SH-SY5Y (cell line): ENCODE measurements around the gene SURF6.

Source experiments
- GATA2 ChIP-seq: IDR thresholded peaks from 2 replicates; pipeline ENCODE4 v1.6.1; 2011; ENCODE audit warnings: mild to moderate bottlenecking, low read depth, low read length
- GATA3 ChIP-seq: IDR thresholded peaks from 2 replicates; pipeline ENCODE4 v1.6.1; 2011; ENCODE audit warnings: low read depth, mild to moderate bottlenecking, low read length, moderate library complexity

DNA sequence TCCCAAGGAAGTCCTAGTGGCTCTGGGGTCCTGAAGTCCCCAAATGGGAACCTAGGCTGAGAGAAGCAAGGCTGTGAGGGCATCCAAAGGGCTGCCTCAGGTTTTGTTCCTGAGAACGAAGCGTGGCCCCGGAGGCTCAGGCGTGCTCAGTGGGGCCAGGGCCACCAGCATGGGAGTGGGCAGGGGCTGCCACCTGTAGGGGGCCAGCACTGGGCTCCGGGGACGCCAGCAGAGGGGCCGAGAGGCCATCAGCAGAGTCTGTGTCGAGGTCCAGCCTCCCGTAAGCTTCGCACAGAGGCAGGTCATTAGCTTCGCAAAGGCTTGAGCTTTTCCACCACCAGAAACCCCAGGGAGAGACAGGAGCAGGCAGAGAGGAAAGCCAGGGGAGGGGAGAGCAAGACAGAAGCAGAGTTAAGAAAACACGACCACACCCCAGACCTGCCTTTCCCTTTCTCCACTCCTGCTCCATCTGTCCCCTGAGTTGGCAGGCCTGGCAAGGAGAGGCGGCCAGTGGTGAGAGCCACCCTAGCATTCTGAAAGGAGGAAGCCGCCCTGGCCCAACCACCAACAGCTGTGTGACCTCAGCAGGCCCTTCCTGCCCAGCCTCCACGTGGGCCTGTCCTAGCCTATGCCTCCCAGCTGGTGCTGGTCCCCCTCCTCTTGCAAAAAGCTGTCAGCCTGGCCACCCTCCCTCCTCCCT is 5.5 kb upstream of the SURF6 start:
- TF ChIP-seq GATA3 (no peak), GATA2 (no peak)
